AG04450 (cell line): ENCODE results near the gene RPL10A. TPM values are rescaled to one million over a fixed set of nuclear protein-coding genes. Genes with fewer than 3 reads are reported as not detected.

ENCODE experiments used
- CTCF ChIA-PET: fragments of 300-600, 350-600 bp; formaldehyde crosslinking; extraction: SDS; loops from one replicate; lab custom pipeline; 2022; ENCODE audit warnings: antibody characterized with exemption, inconsistent platforms; lab: Charles Lee
- POLR2A ChIA-PET: fragments of 350-600 bp; formaldehyde crosslinking; extraction: SDS; loops from one replicate; lab custom pipeline; 2021; ENCODE audit warnings: antibody characterized with exemption, inconsistent platforms; lab: Yijun Ruan, JAX
- DNase-seq: peaks from one replicate; pipeline ENCODE4 v3.0.0-alpha.2; 2011; ENCODE audit warnings: low read depth, low spot score
- H3K27ac ChIP-seq: one replicate; pipeline ENCODE4 v1.5.1; 2012; ENCODE audit warnings: low read depth, low read length, control low read depth
- H3K27me3 ChIP-seq: one replicate; pipeline ENCODE4 v1.6.0; 2012; ENCODE audit warnings: low read length; ENCODE audit not compliant: control insufficient read depth, insufficient read depth
- H3K4me3 ChIP-seq: 2 replicates; pipeline ENCODE4 v1.5.1; 2011; ENCODE audit warnings: mild to moderate bottlenecking, low read depth, low read length, control low read depth
- H3K9me3 ChIP-seq: 2 replicates; pipeline ENCODE4 v1.5.1; 2012; ENCODE audit warnings: low read length; ENCODE audit not compliant: control insufficient read depth, insufficient read depth
- CTCF ChIP-seq: IDR thresholded peaks from 2 replicates; pipeline ENCODE4 v1.5.1; 2011; ENCODE audit warnings: low read depth, low read length, control low read depth, inconsistent platforms
- polyA plus RNA-seq: library from polyadenylated mRNA; depleted of rRNA; stranded (reverse); fragments of >200 nt; gene quantifications from 2 replicates; pipeline ENCODE4 v1.2.3, GENCODE V29; 2011

Gene RPL10A
- polyA plus RNA-seq, 1 experiment = 2,636 TPM

- TF ChIP-seq CTCF = no peak
- peaks cover 44% of the 10 kb centered on the region for H3K27me3 ChIP-seq
- H3K4me3 ChIP-seq = no peak overlapping the region
- no peak overlapping the region for H3K27ac ChIP-seq
- H3K9me3 ChIP-seq = no peaks in the 10 kb centered on the region
- POLR2A ChIA-PET = no interaction called here
- CTCF ChIA-PET = interaction anchor here (2.8 kb wide), 1 partner anchor 16 kb away, joined by 17 read pairs; no protein-coding TSS in a partner anchor
- DNase-seq = no peak
These were observed 37.8 kb downstream of the RPL10A start for GRCh38 chr6:35505999-35506412.

- Histone ChIP-seq H3K4me3 (no peak overlapping the region), H3K9me3 (no peaks in the 10 kb centered on the region; the same call in 1 of the 2 replicates), H3K27ac (no peak overlapping the region), H3K27me3 (peaks cover 49% of the 10 kb centered on the region)
- no peak for TF ChIP-seq CTCF
- ChIA-PET CTCF (interaction anchor here (2.8 kb wide), 1 partner anchor 16 kb away, joined by 17 read pairs; no protein-coding TSS in a partner anchor), POLR2A (no interaction called here)
- DNase-seq = no peak
These were observed 38.3 kb downstream of the RPL10A start for GRCh38 chr6:35506536-35506935.

GRCh38 chr6:35507221-35507620 lies 39.0 kb downstream of the RPL10A start:
- no peak overlapping the region for H3K27ac ChIP-seq
- no peak overlapping the region for H3K4me3 ChIP-seq
- no peaks in the 10 kb centered on the region; the same call in 1 of the 2 replicates for H3K9me3 ChIP-seq
- CTCF ChIA-PET = interaction anchor here (2.8 kb wide), 1 partner anchor 15 kb away, joined by 17 read pairs; no protein-coding TSS in a partner anchor
- peaks cover 55% of the 10 kb centered on the region for H3K27me3 ChIP-seq
- TF ChIP-seq CTCF = no peak
- POLR2A ChIA-PET = no interaction called here
- no peak for DNase-seq

- no peak overlapping the region for H3K4me3 ChIP-seq
- ChIA-PET CTCF (no interaction called here), POLR2A (no interaction called here)
- H3K27me3 ChIP-seq = peaks cover 60% of the 10 kb centered on the region
- no peak for DNase-seq
- no peaks in the 10 kb centered on the region; the same call in 1 of the 2 replicates for H3K9me3 ChIP-seq
- no peak for TF ChIP-seq CTCF
- no peak overlapping the region for H3K27ac ChIP-seq
These were observed 39.8 kb downstream of the RPL10A start for GRCh38 chr6:35508027-35508426.

- ChIA-PET CTCF (interaction anchor here (1.2 kb wide), 1 partner anchor 43 kb away, joined by 3 read pairs; no protein-coding TSS in a partner anchor), POLR2A (no interaction called here)
- Histone ChIP-seq H3K9me3 (no peaks in the 10 kb centered on the region; the same call in 1 of the 2 replicates), H3K27me3 (peaks cover 60% of the 10 kb centered on the region), H3K4me3 (no peak overlapping the region), H3K27ac (no peak overlapping the region)
- TF ChIP-seq CTCF = no peak
- DNase-seq = no peak
These were observed 40.3 kb downstream of the RPL10A start for GRCh38 chr6:35508542-35508941.
